Medulla oblongata (tissue), 1 donor: Measurements from ENCODE around the gene MCCC2.
A peak's percentile ranks its signal among the peaks of the same experiment; 100 is the strongest.
"Not testable (repeated sequence)": the region's sequence is repeated elsewhere in the genome, so short reads cannot be mapped to it uniquely, and the experiment has no call there.

ENCODE experiments used
- DNase-seq: peaks from one replicate; pipeline ENCODE4 v3.0.0-alpha.2; 2015; ENCODE audit errors: extremely low spot score

MCCC2 gene

DNA sequence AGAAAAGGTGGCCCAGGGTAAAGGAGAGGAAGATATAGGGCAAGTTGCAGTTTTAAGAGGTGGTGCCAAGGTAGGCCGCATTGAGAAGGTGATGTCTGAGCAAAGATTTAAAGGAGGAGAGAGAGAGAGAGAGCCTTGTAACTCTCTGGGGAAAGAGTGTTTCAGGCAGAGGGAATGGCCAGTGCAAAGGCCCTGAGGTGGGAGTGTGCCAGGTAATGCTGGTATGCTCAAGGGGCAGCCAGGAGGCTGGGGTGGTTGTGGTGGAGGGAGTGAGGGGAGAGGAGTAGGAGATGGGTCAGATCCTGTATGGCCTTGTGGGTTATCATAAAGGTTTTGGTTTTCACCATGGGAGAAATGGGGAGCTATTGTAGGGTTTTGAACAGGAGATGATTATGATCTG, 9.9 kb downstream of the MCCC2 start:
- DNase-seq = no peak

DNA sequence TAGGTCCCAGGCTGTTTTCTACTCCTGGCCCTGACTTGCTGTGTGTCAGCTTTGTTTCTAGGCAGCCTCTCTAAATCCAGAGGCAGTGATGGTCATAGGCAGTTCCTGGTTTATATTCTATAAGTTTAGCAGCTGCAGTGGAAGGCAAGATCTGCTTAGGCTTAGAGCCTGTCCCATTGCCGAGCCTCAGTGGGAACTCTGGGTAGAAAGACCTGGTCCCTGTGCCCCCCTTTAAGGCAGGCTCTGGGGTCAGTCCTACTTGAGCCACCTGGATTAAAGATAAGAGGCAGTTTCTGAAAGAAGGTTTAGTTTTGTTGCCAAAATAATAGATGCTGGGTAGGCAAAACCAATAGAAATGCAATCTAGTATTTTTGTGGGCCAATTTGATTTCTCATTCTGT, 13.6 kb downstream of the MCCC2 start:
- DNase-seq = no peak

DNA sequence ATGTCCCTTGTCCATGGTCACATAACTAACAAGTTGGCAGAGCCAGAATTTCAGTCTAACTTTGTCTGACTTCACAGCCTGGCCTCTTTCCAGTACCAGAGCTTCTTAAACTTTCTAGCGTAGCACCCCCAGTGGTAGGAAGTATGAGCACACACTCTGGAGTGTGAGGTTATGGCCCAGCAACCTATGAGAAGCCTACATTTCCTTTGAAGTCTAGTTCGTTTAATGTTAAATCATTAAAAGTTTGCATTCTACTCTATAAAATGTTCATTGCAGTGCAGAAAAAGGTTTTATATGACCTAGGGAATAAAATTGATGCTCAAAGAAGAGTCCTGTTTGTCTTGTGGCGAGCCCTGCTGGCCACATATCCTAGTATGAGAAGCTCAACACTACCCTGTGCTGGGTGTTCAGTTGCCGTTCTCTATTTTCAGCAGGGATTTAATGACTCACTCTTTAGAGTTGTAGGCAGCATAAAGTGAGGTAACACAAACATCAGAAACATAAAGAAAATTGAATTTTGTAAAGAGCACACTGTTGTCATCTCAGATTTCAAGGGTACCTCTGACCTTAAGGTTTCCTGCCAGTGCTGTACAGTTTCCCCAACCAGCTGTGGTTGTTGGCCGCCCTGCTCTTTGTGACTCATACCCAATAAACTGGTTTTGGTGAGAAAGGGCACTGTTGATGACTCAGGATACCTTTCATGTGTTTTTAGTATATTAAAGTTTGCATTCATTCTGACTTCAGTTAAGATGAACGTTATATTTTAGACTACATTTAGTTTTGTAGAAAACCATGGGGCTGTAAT, 14.3 kb downstream of the MCCC2 start:
- DNase-seq = peak; percentile 64

DNA sequence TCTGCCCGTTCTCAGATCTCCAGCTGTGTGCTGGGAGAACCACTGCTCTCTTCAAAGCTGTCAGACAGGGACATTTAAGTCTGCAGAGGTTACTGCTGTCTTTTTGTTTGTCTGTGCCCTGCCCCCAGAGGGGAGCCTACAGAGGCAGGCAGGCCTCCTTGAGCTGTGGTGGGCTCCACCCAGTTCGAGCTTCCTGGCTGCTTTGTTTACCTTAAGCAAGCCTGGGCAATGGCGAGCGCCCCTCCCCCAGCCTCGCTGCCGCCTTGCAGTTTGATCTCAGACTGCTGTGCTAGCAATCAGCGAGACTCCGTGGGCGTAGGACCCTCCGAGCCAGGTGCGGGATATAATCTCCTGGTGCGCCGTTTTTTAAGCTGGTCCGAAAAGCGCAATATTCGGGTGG, 22.8 kb downstream of the MCCC2 start:
- not testable (repeated sequence) for DNase-seq

DNA sequence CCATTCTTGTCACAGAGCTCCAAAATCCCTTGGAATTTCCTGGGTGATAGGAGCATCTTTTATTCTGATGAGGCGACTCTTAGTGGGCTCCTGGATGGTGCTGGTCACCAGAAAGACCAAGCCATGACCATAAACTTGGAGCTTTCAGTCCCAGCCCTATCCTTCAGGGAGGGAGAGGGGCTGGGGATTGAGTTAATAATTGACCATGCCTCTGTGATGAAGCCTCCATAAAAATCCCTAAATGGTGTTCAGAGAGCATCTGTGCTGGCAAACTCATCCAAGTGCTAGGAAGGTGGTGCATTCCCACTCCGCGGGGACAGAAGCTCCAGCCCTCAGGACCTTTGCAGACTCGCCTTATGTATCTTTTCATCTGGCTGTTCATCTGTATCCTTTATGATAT, 28.7 kb downstream of the MCCC2 start:
- no peak for DNase-seq

DNA sequence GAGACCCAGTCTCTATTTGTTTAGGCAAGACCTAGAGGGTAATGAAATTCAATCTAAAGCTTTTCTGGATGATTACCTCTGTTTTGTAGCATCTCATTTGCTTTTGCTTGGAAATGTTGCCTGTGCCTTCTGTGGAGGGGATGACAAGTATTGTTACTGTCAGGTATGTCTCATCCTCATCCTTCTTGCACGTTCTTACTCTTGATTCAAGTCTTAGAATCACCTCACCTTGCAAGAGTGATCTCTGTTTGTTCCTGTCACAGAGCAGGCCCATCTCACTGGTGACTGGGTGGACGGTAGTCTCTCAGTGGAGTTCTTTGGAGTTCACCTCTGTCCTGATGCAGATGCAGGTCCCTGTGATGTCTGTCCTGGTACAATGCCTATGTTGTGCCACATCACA, 33.5 kb downstream of the MCCC2 start:
- DNase-seq = no peak

DNA sequence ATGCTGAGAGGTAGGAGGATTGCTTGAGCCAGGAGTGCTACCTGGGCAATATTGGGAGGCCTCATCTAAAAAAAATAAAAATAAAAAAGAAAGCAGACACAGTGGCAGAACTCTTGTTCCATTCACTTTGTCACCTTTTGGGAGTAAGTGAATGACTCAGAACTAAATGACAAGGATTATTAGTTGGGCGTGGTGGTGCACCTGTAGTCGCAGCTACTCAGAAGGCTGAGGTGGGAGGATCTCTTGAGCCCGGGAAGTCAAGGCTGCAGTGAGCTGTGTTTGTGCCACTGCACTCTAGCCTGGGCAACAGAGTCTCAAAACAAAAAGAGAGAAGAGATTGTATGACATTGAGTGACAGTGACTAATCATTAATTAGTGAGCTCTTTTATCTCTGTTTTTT, 34.1 kb downstream of the MCCC2 start:
- no peak for DNase-seq

DNA sequence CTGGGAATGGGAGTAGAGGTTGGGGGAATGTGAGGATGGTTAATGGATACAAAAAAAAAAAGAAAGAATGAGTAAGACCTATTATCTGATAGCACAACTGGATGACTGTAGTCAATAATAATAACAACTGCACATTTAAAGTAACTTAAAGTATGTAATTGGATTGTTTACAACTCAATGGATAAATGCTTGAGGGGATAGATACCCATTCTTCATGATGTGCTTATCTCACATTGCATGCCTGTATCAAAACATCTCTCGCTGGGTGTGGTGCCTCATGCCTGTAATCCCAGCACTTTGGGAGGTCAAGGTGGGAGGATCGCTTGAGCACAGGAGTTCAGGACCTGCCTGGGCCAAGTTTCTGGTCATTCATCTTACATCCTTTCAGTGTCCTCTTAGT, 34.6 kb downstream of the MCCC2 start:
- no peak for DNase-seq

DNA sequence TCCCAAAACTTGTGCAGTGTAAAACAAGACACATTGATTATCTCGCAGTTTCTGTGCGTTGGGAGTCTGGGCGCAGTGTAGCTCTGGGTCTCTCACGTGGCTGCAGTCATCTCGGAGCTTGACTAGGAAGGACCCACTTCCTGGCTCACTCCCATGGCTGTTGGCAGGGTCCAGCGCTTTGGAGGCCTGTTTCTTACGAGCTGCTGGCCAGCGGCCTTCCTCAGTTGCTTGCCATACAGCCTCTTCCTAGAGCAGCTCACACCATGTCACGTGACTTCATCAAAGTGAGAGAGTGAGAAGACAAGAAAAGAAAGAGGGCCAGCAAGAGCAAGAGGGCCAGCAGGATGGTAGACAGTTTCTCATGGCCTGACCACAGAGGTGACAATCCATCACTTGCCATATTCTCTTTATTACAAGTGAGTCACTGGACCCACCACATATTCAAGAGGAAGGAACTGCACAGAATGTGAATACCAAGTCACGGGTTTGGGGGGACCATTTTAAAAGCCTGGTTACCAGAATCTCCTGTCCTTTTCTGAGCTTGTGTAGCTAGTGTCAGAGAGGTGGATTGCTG, 36.2 kb downstream of the MCCC2 start:
- DNase-seq = peak; percentile 56

DNA sequence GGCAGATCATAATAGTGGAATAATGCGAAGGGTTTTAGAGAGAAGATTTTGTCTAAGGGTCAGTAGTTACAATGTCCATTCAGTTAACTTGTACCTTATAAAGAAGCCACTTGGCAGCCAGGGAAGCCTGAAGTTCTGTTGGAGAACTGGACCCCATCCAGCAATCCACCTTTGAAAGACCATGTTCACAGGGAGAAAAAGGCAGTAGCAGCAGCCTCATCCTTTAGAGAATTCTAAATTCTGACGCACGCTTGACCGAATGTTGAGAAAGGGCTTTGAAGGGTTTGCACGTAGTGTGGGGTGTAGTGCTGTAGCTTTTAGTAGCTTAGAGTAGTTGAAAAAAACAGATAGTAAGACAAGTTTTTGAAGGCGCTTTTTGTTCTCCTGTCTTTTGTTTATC, 42.8 kb downstream of the MCCC2 start:
- peak; percentile 55 for DNase-seq

DNA sequence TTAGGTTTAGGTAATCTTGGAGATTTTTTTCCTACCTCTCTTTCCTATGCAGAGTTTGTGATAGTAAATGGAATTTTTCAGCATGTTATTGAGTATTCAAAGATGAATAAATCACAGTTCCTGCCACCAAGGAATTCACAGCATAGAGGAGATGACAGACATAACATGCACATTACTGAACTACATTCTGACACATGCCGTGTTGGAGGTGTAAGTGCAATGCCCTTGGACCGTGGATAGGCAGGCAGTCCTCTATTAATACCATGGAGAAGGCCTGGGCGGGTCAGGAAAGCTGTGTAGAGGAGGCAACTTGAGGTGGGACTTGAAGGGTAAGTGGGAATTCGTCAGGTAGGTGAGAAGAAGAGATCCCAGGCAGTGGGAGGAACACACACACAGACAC, 43.9 kb downstream of the MCCC2 start:
- no peak for DNase-seq

DNA sequence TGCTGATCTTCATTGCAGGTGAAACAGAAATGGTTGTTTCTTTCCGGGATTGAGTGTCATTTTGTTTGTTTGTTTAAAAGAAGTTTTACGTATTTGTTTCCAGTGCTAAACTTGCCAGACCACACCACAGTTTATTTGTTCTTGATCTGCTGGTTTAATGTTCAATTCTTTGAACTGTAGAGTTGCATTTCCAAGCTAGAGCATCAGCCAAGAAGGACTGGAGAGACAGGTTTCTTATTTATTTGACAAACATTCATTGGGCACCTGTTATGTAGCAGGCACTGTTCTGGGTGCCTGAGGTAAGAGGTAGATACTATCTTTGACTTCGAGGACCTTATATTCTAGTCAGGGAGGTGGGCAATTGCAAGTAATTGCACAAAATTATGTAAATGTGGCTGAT, 45.0 kb downstream of the MCCC2 start:
- DNase-seq = no peak

DNA sequence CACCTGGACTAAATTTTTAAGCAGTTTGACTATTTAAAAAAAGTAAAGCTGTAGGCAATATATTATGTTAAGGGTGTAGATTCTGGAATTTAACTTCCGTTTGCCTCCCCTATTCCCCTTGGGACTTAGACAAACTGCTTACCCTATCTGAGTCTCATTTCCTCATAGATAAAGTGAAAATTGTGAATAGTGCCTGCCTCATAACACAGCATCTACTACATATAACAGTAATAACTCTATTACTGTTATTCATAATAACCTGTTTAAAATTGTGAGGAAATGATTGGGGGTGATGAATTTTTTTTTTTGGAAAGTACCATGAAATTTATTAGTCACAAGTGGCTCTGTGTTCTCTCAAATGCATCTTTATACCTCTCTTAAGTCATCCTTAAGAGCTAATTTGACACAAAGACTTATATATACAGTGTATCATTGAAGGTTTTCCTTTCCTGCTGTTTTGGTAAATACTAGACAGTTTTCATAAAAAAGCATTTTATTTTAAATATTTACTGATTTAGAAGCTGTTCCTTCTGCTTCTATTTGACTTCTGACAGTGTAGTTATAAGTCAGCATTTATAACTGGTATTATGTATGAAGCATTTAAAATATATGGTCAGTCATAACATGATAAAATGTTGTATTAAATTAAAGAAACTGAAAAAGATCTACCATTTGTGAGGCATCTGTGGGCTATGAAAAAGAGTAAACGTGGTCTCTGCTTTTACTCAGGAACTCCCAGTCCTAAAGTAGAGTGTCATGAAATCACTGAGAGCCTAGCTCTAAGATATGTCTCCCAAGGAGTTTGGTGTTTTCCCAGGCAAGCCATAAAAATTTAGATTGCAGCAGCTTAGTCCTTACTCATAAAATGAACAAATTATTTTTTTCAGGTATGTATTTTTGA, 46.4 kb downstream of the MCCC2 start:
- DNase-seq = no peak

DNA sequence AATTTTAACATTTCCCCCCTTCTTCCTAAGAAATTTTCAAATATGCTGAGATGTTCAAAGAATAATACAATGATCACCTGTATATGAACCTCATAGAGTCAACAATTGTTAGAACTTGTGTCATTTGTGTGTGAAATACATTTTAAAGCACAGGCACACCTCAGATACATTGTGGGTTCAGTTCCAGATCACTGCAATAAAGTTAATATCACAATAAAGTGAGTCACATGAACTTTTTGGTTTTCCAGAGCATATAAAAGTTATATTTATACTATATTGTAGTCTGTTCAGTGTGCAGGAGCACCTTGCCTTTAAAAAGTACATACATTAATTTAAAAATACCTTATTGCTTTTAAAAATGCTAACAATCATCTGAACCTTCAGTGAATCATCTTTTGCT, 50.0 kb downstream of the MCCC2 start:
- no peak for DNase-seq

DNA sequence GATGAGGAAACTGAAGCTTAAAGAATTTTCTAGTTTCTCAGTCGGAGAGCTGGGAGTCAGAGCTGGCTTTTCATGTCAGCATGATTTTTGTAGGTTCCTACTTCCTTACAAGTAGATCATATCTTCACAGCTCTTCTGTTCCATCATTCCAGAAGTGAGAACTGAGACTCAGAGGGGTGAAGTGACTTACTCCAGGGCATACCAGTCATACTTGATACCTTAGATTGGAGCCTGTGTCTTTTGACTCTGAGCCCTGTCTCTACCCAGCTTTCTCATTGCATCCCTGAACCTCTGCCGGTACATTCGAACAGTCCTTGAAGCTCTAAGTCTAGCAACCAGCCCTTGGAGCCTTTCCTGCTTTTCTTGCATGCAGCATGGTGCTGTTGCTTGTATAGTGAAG, 53.3 kb downstream of the MCCC2 start:
- no peak for DNase-seq

DNA sequence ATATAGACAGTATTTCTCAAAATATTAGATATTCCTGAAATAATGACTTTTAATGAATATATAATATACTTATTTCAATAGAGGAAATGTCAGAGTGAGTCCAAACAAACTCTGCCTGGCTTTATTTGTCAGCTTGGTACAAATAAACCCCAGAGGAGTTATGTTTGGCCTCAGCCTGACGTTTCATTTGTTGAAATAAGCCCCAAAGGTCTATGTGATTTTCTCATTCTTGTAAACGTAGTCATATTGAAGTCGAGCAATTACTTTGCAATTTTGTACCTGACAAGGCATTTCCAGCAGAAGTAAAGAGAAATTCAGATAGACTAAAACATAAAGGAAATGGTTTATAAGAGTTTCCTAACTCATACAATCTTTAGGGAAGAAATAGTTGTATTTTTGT, 57.9 kb downstream of the MCCC2 start:
- DNase-seq = no peak

DNA sequence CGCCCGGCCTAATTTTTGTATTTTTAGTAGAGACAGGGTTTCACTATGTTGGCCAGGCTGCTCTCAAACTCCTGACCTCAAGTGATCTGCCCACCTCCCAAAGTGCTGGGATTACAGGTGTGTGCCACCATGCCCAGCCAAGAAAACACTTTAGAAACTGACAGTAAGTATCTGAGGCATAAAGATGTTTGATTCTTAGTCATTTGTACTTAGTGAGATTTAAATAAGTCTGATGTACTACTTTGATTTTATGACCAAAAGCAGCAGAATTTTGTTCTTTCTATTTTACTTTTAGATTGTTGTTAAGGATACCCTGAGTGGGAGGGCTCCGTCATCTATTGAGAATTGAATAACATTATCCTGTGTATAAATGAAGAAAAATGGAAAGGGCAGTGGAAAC, 63.8 kb downstream of the MCCC2 start:
- not testable (repeated sequence) for DNase-seq

DNA sequence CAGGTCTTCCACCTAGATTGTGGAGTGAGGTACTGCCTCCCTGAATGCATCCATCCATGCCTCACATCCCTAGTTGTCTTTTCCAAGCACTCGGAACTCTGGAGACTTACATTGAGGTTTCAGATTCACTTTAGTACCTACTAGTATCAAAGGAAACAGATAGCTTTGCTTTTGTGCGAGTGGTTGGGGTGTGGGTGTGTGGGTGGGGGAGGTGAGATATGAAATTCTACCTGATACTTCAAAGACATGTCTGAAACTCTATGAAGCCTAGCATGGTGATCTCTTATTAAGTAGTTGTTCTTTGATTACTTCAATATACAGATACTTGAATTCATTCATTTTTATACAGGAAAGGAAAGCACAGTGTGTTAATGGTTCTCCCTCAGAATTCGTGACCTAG, 64.4 kb downstream of the MCCC2 start:
- DNase-seq = no peak

DNA sequence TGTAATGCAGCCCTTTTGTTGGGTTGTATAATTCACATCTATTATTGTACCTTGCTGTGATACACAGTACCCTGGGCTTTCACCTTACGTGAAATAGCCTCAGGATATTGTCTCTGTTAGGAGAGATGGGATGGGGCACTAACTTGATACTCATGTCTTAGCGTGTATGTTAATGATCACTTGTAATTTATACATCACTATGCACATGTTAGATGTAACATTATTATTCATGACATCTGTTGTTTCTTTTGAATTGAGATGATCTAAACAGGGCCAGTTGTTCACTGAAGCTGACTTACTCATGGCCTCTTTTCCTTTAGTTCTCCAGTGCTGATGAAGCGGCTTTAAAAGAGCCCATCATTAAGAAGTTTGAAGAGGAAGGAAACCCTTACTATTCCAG, 65.2 kb downstream of the MCCC2 start:
- no peak for DNase-seq

DNA sequence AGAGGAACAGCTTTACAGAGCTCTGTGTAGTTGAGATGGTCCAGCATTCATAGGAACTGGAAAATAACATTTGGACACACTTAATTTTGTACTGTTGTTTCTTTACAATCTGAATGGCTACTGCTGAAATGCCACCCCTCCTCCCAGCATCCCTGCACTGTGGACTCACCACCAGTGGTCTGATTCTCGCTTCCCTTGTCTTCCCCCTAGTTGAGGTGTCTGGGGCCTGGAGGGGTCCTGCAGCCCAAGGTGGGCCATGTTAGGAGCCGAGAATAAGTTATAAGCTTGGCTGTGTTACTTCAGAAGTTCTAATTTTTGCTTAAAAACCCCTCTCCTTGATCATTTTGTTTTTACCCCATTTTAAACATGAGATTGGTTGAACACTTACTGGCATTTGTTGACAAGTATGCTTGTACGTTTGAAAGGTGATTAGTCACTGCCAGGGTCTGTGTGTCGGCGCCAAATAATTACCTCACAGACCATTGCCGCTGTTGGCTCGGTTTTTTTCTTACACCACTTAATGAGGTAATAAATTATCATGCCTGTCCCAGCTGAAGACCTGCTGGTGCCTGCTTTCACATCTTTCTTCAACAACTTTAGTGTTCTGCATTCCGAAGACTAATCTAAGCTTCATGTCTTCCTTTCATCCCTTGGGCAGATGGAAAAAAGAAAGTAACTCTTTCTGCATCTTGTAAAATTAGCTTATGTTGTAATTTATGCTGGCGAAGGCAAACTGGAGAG, 65.8 kb downstream of the MCCC2 start:
- peak; percentile 43 for DNase-seq

DNA sequence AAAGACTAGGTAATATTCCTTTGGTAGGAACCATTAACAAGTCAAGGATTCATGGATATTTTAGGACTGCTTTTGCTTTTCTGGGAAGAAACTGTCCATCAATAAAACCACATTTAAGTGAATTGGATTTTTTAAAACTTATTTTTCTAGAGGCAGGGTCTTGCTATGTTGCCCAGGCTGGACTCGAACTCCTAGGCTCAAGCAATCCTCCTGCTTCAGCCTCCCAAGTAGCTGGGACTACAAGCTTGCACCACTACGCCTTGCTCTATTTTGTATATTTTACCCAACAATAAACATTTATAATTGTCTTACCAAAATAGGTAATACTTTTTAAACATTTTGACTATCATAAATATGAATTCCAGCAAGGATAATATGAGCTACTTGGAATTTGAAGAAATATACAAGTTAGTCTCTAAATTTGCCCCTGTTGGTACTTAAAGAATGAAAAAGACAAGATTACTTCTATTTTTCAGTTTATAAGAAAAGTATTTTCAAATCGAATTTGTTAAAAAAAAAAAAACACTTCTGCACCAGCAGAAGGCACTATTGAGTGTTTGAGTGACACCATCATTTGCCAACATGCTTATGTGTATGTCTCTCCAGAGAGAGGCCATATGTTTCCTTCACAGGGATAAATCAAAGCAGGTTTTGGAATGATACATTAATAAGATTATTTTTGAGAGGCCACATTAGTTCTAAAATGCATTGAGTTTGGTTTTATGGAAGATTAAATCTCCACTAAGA, 71.9 kb downstream of the MCCC2 start:
- no peak for DNase-seq
